Effector memory CD8-positive, alpha-beta T cell (primary cell): ENCODE data around the gene PSMD1.
"Not testable (repeated sequence)": the region's sequence is repeated elsewhere in the genome, so short reads cannot be mapped to it uniquely, and the experiment has no call there.

Experiments used
- ATAC-seq: fragments of 150-1000 bp; cut with Tn5 transposase; replicated peaks from 2 replicates; pipeline ENCODE4 v1.10.0; 2021; ENCODE audit warnings: mild to moderate bottlenecking, moderate library complexity
- DNase-seq, 3 experiments: peaks; one replicate each; pipeline ENCODE4 v3.0.0; 2021
- H3K27ac Mint-ChIP-seq, 2 donors: one replicate each; pipeline ENCODE4 v1.8.0; 2022; ENCODE audit warnings: mild to moderate bottlenecking in 2 of 2, mixed read lengths in 2 of 2, moderate library complexity in 2 of 2
- H3K27me3 Mint-ChIP-seq, 2 donors: one replicate each; pipeline ENCODE4 v1.8.0; 2022; ENCODE audit warnings: mixed read lengths in 2 of 2
- H3K36me3 Mint-ChIP-seq: one replicate; pipeline ENCODE4 v1.8.0; 2022; ENCODE audit warnings: mild to moderate bottlenecking, moderate library complexity, mixed read lengths; ENCODE audit not compliant: insufficient read depth
- H3K4me1 Mint-ChIP-seq, 2 donors: one replicate each; pipeline ENCODE4 v1.8.0; 2022; ENCODE audit warnings: low read depth in 2 of 2, mixed read lengths in 2 of 2
- H3K4me3 Mint-ChIP-seq, 2 donors: one replicate each; pipeline ENCODE4 v1.8.0; 2022; ENCODE audit warnings: mild to moderate bottlenecking in 2 of 2, mixed read lengths in 2 of 2, moderate library complexity in 2 of 2
- H3K9me3 Mint-ChIP-seq, 2 donors: one replicate each; pipeline ENCODE4 v1.8.0; 2022; ENCODE audit warnings: mixed read lengths in 2 of 2

Gene PSMD1

DNA sequence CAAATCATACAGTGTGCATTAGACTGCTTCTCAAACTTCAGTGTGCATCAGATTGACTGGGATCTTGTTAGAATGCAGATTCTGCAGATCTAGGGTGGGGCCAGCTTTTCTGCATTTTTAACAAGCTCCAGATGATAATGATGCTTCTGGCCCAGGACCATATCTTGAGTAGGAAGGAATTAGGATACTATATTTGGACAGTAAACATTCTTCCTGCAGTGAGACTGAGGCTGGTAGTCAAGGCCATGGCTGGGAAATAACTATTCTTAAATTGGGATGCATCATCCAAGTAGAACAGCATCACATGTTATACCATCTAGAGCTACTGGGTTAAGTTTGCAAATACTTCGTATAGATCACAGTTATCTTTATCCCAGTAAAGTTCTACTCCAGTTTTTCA lies 113.4 kb downstream of the PSMD1 start:
- Mint-ChIP-seq H3K4me3 (no peak overlapping the region), H3K27me3 (no peaks in the 10 kb centered on the region), H3K9me3 (no peaks in the 10 kb centered on the region), H3K27ac (no peak overlapping the region), H3K36me3 (peaks cover 51% of the 10 kb centered on the region), H3K4me1 (no peaks in the 10 kb centered on the region)
- no peak for ATAC-seq
- DNase-seq, result no peak

DNA sequence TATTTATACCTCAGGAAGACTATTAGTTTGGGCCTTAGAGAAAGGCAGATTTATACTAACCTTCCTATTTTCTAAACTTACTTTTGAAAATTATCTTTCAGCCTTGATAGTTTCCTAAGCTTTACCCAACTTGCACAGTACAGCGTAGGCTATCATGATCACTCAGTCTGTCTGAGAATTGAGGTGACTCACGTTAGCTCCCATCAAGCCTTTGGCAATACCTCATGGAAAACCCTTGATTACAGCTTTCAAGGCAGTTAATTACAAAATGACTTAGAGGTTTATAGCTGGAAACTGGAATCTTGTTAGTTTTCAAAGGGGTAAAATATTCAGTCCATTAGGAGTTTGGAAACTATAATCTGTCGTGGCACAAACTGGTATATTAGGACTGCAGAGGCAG lies 115.4 kb downstream of the PSMD1 start:
- Mint-ChIP-seq H3K4me1 (peaks cover 0 to 3% of the 10 kb centered on the region in 2 donors), H3K36me3 (peaks cover 33% of the 10 kb centered on the region), H3K27me3 (no peaks in the 10 kb centered on the region), H3K4me3 (no peak overlapping the region), H3K27ac (no peak overlapping the region), H3K9me3 (no peaks in the 10 kb centered on the region)
- ATAC-seq, result no peak
- DNase-seq, result no peak

DNA sequence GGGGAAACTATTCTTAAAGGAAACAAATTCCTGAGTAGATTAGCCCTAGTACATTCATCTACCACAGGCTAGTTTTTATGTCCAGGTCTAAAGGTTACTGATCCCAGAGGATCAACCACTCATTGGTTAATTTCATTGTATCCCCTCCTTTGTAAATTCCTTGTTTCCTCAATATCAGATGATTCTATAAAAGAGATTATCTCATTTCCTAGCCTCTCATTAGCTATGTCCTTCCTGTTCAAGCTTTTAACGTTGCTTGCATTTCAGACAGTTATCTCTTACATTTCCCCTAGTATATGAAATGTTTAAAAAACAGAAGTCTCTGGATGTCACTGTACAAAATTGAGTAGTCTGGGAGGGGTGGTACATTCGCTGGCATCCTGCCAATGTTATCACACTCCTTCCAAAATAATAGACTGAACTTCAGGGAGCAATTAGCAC lies 117.6 kb downstream of the PSMD1 start:
- Mint-ChIP-seq H3K4me3 (no peak overlapping the region), H3K4me1 (peaks cover 3 to 5% of the 10 kb centered on the region in 2 donors), H3K27ac (no peak overlapping the region), H3K9me3 (no peaks in the 10 kb centered on the region), H3K27me3 (no peaks in the 10 kb centered on the region), H3K36me3 (peaks cover 25% of the 10 kb centered on the region)
- ATAC-seq (no peak), DNase-seq (no peak)

DNA sequence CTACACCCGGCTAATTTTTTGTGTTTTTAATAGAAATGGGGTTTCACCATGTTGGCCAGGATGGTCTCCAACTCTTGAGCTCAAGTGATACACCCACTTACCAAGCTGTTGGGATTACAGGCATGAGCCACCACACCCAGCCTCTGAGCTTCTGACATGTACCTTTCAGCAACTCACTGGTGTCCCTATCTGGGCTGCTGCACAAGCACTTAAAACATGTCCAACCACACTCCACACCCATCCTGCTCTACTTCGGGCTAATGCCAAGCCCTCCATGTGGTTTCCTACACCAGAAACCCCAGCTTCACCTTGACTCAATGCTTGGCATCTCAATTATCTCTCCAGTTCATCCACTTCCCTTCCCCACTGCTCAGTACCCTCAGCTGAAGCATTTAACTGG lies 119.4 kb downstream of the PSMD1 start:
- H3K27ac Mint-ChIP-seq, result peak overlapping the region in 1 of 2 donors; percentile 16
- H3K4me3 Mint-ChIP-seq, result no peak overlapping the region
- peaks cover 11 to 13% of the 10 kb centered on the region in 2 donors for H3K4me1 Mint-ChIP-seq
- H3K9me3 Mint-ChIP-seq, result no peaks in the 10 kb centered on the region
- no peaks in the 10 kb centered on the region for H3K27me3 Mint-ChIP-seq
- DNase-seq, result no peak
- no peak for ATAC-seq
- H3K36me3 Mint-ChIP-seq, result peaks cover 12% of the 10 kb centered on the region

DNA sequence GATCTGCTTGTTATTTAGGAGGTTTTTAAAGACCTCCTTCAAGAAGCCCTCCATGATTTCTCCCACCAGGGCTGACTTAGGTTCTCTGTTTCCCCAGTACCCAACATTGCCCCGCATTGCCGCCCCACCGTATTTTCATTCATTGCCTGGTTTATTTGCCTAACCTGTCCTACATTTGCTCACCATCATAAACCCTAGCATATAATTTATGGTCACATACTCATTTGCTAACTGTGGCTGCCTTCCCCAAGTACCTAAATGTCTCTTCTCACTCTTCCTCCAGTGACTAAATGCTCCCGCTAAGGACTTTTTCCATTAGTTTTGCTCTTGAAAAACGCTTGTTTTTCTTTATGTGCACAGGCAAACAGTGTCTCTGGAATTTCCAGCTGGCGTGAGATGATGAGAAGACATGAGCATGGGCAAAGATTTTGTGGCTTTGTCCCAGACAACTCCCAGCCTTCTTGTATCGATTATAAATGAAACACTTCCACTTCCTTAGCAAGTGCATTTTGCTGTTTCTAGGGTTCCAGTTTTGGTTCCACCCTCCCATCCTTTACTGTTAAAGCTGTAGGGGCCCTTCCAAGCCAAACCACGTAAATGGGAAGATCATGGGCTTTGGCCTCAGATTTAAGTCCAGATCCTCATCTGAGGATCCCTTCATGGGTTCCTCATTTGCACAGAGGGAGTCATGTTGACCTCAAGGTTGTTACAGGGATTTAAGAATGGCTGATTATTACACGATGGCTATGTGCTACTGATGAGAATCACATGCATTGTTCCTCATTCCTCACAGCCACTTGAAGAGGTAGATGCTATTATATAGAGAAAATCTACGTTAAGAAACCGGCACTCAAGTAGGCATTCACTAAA lies 120.7 kb downstream of the PSMD1 start:
- peaks cover 2% of the 10 kb centered on the region for H3K36me3 Mint-ChIP-seq
- peaks cover 11 to 13% of the 10 kb centered on the region in 2 donors for H3K4me1 Mint-ChIP-seq
- ATAC-seq (no peak), DNase-seq (no peak)
- H3K27ac Mint-ChIP-seq, result no peak overlapping the region
- H3K9me3 Mint-ChIP-seq, result no peaks in the 10 kb centered on the region
- no peaks in the 10 kb centered on the region for H3K27me3 Mint-ChIP-seq
- no peak overlapping the region for H3K4me3 Mint-ChIP-seq

DNA sequence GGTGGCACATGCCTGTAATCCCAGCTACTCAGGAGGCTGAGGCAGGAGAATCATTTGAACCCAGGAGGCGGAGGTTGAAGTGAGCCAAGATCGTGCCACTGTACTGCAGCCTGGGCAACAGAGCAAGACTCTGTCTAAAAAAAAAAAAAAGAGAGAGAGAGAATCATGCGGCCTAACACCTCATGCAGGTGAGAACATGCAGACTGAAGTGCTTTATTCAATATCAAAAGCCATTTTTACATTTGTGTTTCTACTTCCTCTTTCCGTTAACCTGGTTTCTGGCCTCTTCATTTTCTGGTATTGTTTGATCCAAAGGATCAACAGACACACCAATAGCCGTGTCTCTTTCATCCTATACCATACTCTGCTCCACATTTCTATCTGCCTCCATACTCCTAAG lies 122.1 kb downstream of the PSMD1 start:
- ATAC-seq, H3K4me3 Mint-ChIP-seq, H3K9me3 Mint-ChIP-seq, DNase-seq, H3K36me3 Mint-ChIP-seq, H3K27me3 Mint-ChIP-seq: not testable (repeated sequence)
- H3K4me1 Mint-ChIP-seq, result peaks cover 11 to 13% of the 10 kb centered on the region in 2 donors
- peak overlapping the region in 1 of 2 donors; percentile 2 for H3K27ac Mint-ChIP-seq

DNA sequence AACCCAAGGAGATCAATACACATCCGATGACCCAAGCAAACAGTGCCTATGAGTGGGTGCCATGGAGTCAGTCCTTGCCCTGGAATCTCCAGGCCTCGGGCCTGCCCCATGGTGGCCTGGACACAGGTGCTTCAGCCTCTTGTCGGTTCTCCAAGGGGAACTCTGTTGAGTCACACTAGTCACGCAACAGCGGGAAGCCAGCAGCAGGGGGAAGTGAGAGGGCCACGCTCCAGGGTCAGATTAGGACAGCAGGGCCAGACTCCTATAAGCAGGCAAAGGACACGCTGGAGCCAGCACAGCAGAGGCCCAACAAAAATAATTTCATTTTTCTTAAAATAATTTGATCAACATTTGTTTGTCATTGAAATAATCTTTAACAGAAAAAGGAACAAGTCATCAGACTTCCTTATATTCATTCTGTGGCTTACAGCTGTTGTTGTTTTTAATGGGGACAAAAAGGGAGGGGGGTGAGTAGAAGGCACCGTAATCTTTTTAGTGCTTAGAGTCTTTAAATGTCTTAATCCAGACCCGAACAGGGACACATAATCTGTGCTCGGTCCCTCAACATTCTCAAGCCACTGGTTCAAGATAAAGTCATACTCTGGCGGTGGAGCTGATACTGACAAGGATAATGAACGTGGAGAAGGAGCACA lies 125.3 kb downstream of the PSMD1 start:
- Mint-ChIP-seq H3K4me1 (peaks cover 8 to 13% of the 10 kb centered on the region in 2 donors), H3K36me3 (no peaks in the 10 kb centered on the region), H3K9me3 (no peaks in the 10 kb centered on the region), H3K27ac (no peak overlapping the region), H3K27me3 (peaks cover 0 to 1% of the 10 kb centered on the region in 2 donors), H3K4me3 (no peak overlapping the region)
- ATAC-seq (peak; percentile 21), DNase-seq (no peak)

DNA sequence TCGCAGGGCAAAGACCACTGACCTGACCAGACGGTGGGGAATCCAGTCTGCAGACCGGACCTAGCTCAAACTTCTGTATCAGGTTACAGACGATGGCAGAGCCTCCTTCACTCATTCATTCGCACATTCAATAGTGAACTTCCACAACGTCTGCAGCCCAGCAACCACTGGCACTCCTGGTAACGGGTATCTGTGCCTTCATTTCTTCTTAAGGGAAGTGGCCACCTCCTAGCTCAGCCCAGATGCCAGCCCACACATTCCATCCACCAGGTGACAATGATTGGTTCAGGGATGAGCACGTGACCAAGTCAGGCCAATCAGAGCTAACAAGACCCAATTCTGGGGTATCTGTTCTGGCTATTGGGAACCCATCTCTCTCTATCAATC lies 125.8 kb downstream of the PSMD1 start:
- no peaks in the 10 kb centered on the region for H3K9me3 Mint-ChIP-seq
- peaks cover 8 to 13% of the 10 kb centered on the region in 2 donors for H3K4me1 Mint-ChIP-seq
- ATAC-seq (no peak), DNase-seq (no peak)
- no peak overlapping the region for H3K4me3 Mint-ChIP-seq
- no peaks in the 10 kb centered on the region for H3K36me3 Mint-ChIP-seq
- H3K27ac Mint-ChIP-seq, result no peak overlapping the region
- peaks cover 2 to 6% of the 10 kb centered on the region in 2 donors for H3K27me3 Mint-ChIP-seq

DNA sequence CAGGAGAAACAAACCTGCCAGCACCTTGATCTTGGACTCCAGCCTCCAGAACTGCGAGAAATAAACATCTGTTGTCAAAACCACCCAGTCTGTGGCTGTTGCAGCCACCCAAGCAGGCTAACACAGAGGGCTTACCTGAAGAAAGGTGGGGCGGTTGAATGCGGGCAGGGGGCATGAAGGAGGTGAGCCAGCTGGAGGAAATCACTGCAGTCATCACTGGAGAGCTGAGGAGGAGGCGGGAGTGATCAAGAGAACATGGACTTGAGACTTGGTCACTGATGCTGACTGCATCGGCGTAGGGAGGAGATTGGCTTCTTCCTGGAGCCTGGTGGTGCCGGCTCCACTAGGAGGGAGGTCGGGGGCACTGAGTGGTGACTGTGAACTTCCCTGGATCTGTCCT lies 127.2 kb downstream of the PSMD1 start:
- Mint-ChIP-seq H3K36me3 (no peaks in the 10 kb centered on the region), H3K27ac (peak overlapping the region; percentile 0 to 65), H3K27me3 (peaks cover 12 to 20% of the 10 kb centered on the region in 2 donors), H3K4me3 (no peak overlapping the region), H3K4me1 (peaks cover 8 to 11% of the 10 kb centered on the region in 2 donors), H3K9me3 (no peaks in the 10 kb centered on the region)
- DNase-seq (no peak), ATAC-seq (no peak)

DNA sequence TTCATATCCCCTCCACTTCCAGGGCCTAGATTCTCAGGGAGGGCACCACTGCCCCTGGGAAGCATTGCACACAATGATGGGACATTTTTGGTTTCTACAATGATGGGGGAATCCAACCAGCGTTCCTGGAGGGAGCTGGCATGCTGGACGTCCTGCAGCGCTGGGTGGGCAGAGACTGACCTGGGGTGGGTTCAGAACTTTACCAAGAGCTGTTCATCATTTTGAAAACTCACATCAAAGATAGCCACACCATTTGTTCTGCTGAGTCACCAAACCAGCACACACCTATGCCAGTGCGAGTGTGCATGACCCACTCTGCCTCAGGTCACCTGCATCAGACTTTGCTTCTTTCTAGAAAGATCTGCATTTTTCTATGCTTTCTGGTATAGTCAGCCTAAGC lies 127.7 kb downstream of the PSMD1 start:
- ATAC-seq (no peak), DNase-seq (no peak)
- H3K9me3 Mint-ChIP-seq, result no peaks in the 10 kb centered on the region
- no peak overlapping the region for H3K27ac Mint-ChIP-seq
- H3K36me3 Mint-ChIP-seq, result no peaks in the 10 kb centered on the region
- H3K27me3 Mint-ChIP-seq, result peaks cover 16 to 24% of the 10 kb centered on the region in 2 donors
- no peak overlapping the region for H3K4me3 Mint-ChIP-seq
- H3K4me1 Mint-ChIP-seq, result peaks cover 8% of the 10 kb centered on the region in 2 donors

DNA sequence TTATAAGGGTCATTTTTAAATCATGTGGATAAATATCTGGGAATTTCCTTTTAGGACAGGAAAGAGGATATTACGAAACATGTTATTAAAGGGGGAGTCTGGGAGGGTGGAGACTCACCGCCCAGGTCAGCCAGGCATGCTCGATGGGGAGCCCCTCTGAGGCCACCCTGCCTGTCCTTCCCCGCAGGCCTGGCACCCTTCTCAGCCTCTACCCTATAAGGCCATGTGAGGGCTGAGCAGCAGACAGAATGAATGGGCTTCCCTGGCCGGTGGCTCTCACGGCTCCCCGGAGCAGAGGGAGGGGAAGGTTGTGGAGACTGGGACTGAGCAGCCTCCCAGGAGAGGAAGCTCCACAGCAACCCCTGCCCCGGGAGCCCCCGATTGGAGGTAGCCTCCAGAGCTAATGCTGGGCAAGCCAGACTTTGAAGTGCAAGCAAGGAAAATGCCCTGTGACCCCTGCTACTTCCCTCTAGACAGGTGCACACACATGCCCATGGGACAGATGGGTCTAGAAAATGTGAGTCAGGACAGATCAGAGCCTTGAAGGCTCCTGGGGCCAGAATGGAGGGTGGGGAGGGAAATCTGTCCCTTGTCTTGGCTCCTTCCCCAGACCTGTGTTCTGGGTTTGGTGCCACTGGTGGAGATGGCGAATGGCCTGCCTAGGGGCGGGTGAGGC lies 128.5 kb downstream of the PSMD1 start:
- Mint-ChIP-seq H3K9me3 (no peaks in the 10 kb centered on the region), H3K4me1 (peaks cover 2 to 4% of the 10 kb centered on the region in 2 donors), H3K27me3 (peaks cover 25 to 33% of the 10 kb centered on the region in 2 donors), H3K27ac (no peak overlapping the region), H3K4me3 (no peak overlapping the region), H3K36me3 (no peaks in the 10 kb centered on the region)
- ATAC-seq (no peak), DNase-seq (no peak)

DNA sequence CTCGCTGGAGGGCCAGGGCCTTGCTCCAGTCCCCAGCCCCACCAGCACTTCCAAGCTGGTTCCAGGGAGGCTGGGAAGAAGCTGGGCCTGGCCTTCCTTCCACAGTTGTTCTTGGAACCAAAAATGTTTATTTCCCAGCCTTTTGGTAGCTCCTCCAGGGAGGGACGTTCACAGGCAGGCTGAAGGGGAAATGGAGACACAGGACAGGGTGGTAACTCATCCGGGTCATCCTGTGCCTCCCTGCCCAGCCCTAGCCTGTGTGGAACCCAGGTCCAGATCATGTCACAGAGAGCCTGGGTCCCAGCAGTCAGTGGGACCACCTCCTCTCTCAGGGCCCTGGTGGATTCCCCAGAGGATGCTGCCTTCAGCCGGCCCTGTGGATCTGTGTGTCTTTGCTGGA lies 129.2 kb downstream of the PSMD1 start:
- H3K27ac Mint-ChIP-seq, result no peak overlapping the region
- H3K4me1 Mint-ChIP-seq, result peaks cover 0 to 2% of the 10 kb centered on the region in 2 donors
- no peaks in the 10 kb centered on the region for H3K9me3 Mint-ChIP-seq
- H3K27me3 Mint-ChIP-seq, result peaks cover 28 to 40% of the 10 kb centered on the region in 2 donors
- DNase-seq, result no peak
- H3K36me3 Mint-ChIP-seq, result no peaks in the 10 kb centered on the region
- H3K4me3 Mint-ChIP-seq, result no peak overlapping the region
- ATAC-seq, result no peak

DNA sequence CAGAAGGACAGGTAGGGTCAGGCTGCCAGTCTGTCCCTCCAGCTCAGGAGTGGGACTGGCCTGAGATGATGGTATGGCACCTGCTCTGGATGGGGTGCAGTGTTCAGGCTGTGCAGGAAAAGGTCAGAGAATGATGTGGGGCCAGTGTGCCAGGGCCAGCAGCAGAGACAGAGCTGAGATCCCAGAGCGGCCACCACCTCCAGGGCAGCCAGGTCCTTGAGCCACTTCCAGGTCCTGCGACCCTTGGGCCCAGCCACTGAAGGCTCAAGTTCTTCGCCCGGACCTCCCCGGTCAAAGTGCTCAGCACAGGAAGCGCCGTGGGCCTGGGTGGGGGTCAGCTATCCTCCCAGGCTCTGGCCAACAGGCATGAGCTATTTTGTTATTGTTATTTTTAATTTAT lies 129.7 kb downstream of the PSMD1 start:
- no peak for ATAC-seq
- Mint-ChIP-seq H3K4me3 (no peak overlapping the region), H3K4me1 (peaks cover 0 to 2% of the 10 kb centered on the region in 2 donors), H3K27me3 (peaks cover 28 to 42% of the 10 kb centered on the region in 2 donors), H3K27ac (no peak overlapping the region), H3K36me3 (no peaks in the 10 kb centered on the region), H3K9me3 (no peaks in the 10 kb centered on the region)
- DNase-seq, result no peak
